HUES48 (cell line): ENCODE data around the gene ATP10A.

Experiments
- H3K27ac ChIP-seq: one replicate; pipeline ENCODE4 v1.7.0; 2013; ENCODE audit warnings: low read depth, low read length, inconsistent platforms
- H3K27me3 ChIP-seq: 2 replicates; pipeline ENCODE4 v1.6.1; 2013; ENCODE audit warnings: mild to moderate bottlenecking, low read length; ENCODE audit not compliant: control insufficient read depth, insufficient read depth
- H3K36me3 ChIP-seq: 2 replicates; pipeline ENCODE4 v1.6.1; 2013; ENCODE audit warnings: low read length; ENCODE audit not compliant: control insufficient read depth, insufficient read depth
- H3K4me1 ChIP-seq: 2 replicates; pipeline ENCODE4 v1.6.1; 2013; ENCODE audit warnings: mild to moderate bottlenecking, low read length; ENCODE audit not compliant: control insufficient read depth, insufficient read depth
- H3K4me3 ChIP-seq: 2 replicates; pipeline ENCODE4 v1.5.1; 2013; ENCODE audit warnings: mild to moderate bottlenecking, low read depth, low read length
- H3K9ac ChIP-seq: 2 replicates; pipeline ENCODE4 v1.6.1; 2013; ENCODE audit warnings: mild to moderate bottlenecking, low read depth, low read length, moderate library complexity
- H3K9me3 ChIP-seq: 2 replicates; pipeline ENCODE4 v1.6.1; 2013; ENCODE audit warnings: low read length; ENCODE audit not compliant: control insufficient read depth, insufficient read depth

The ATP10A gene

GRCh38 chr15:25734680-25735355, 128.3 kb downstream of the ATP10A start:
- Histone ChIP-seq H3K4me3 (no peak overlapping the region), H3K36me3 (no peaks in the 10 kb centered on the region), H3K27me3 (no peaks in the 10 kb centered on the region), H3K27ac (no peak overlapping the region), H3K9ac (no peak overlapping the region), H3K4me1 (no peaks in the 10 kb centered on the region), H3K9me3 (no peaks in the 10 kb centered on the region)

- Histone ChIP-seq H3K4me3 (no peak overlapping the region), H3K27ac (no peak overlapping the region), H3K36me3 (no peaks in the 10 kb centered on the region), H3K27me3 (no peaks in the 10 kb centered on the region), H3K9me3 (no peaks in the 10 kb centered on the region), H3K9ac (no peak overlapping the region; the same call in 1 of the 2 replicates), H3K4me1 (no peaks in the 10 kb centered on the region)
Measured at GRCh38 chr15:25733856-25734679, 129.1 kb downstream of the ATP10A start.

GRCh38 chr15:25733036-25733855, 129.9 kb downstream of the ATP10A start:
- H3K9me3 ChIP-seq = no peaks in the 10 kb centered on the region

GRCh38 chr15:25732191-25732590, 130.9 kb downstream of the ATP10A start:
- Histone ChIP-seq H3K4me1 (no peaks in the 10 kb centered on the region), H3K4me3 (no peak overlapping the region), H3K27ac (no peak overlapping the region), H3K27me3 (no peaks in the 10 kb centered on the region), H3K9me3 (no peaks in the 10 kb centered on the region), H3K36me3 (no peaks in the 10 kb centered on the region), H3K9ac (no peak overlapping the region)

More at GRCh38 chr15:25733036-25733855, 129.9 kb downstream of the ATP10A start:
- Histone ChIP-seq H3K27ac (no peak overlapping the region), H3K36me3 (no peaks in the 10 kb centered on the region), H3K4me3 (no peak overlapping the region), H3K9ac (no peak overlapping the region; the same call in 1 of the 2 replicates), H3K27me3 (no peaks in the 10 kb centered on the region), H3K4me1 (no peaks in the 10 kb centered on the region)

- Histone ChIP-seq H3K9ac (no peak overlapping the region), H3K4me3 (no peak overlapping the region), H3K27ac (no peak overlapping the region), H3K9me3 (no peaks in the 10 kb centered on the region), H3K36me3 (no peaks in the 10 kb centered on the region), H3K27me3 (no peaks in the 10 kb centered on the region), H3K4me1 (no peaks in the 10 kb centered on the region)
Measured at GRCh38 chr15:25731411-25731810, 131.7 kb downstream of the ATP10A start.

- Histone ChIP-seq H3K9me3 (no peaks in the 10 kb centered on the region), H3K36me3 (no peaks in the 10 kb centered on the region), H3K9ac (no peak overlapping the region), H3K27me3 (no peaks in the 10 kb centered on the region), H3K4me1 (no peaks in the 10 kb centered on the region), H3K4me3 (no peak overlapping the region), H3K27ac (no peak overlapping the region)
Measured at GRCh38 chr15:25730918-25731317, 132.2 kb downstream of the ATP10A start.

- Histone ChIP-seq H3K9me3 (no peaks in the 10 kb centered on the region), H3K27me3 (no peaks in the 10 kb centered on the region), H3K36me3 (no peaks in the 10 kb centered on the region), H3K9ac (no peak overlapping the region), H3K4me1 (no peaks in the 10 kb centered on the region), H3K27ac (no peak overlapping the region), H3K4me3 (no peak overlapping the region)
Measured at GRCh38 chr15:25728816-25729215, 134.3 kb downstream of the ATP10A start.

- Histone ChIP-seq H3K4me1 (no peaks in the 10 kb centered on the region), H3K27me3 (no peaks in the 10 kb centered on the region), H3K27ac (no peak overlapping the region), H3K9ac (no peak overlapping the region), H3K9me3 (no peaks in the 10 kb centered on the region), H3K36me3 (no peaks in the 10 kb centered on the region), H3K4me3 (no peak overlapping the region)
Measured at GRCh38 chr15:25727867-25728600, 135.1 kb downstream of the ATP10A start.

- Histone ChIP-seq H3K36me3 (no peaks in the 10 kb centered on the region), H3K9ac (no peak overlapping the region), H3K4me3 (no peak overlapping the region), H3K4me1 (no peaks in the 10 kb centered on the region), H3K9me3 (no peaks in the 10 kb centered on the region), H3K27ac (no peak overlapping the region), H3K27me3 (no peaks in the 10 kb centered on the region)
Measured at GRCh38 chr15:25727116-25727515, 136.0 kb downstream of the ATP10A start.

GRCh38 chr15:25725758-25726157, 137.4 kb downstream of the ATP10A start:
- H3K27ac ChIP-seq = no peak overlapping the region
- H3K9me3 ChIP-seq = no peaks in the 10 kb centered on the region
- H3K36me3 ChIP-seq = no peaks in the 10 kb centered on the region
- H3K27me3 ChIP-seq = no peaks in the 10 kb centered on the region
- no peaks in the 10 kb centered on the region for H3K4me1 ChIP-seq
- no peak overlapping the region for H3K4me3 ChIP-seq
- H3K9ac ChIP-seq = no peak overlapping the region
